Gastrocnemius medialis (tissue), 4 donors: ENCODE measurements around the gene OBSCN.

Experiments
- POLR2A ChIP-seq, 2 donors: fragments of 450-650 bp; IDR thresholded peaks; one replicate each; pipeline ENCODE4 v1.6.1; 2017; ENCODE audit warnings: antibody characterized with exemption in 2 of 2, mild to moderate bottlenecking in 2 of 2, moderate library complexity in 2 of 2
- TF ChIP-seq, protein P1 (sequence below), 5 experiments: fragments of 450-650 bp in 3 of 5; fragments of 200-600 bp in 2 of 5; sonication (generic) in 2 of 5; IDR thresholded peaks in 4 of 5; conservative IDR thresholded peaks in 1 of 5; 1 replicate in 4 of 5; 2 replicates in 1 of 5; pipeline ENCODE4 v1.5.1; 2016 to 2019; ENCODE audit warnings: antibody characterized with exemption in 5 of 5, mild to moderate bottlenecking in 3 of 5, moderate library complexity in 3 of 5

DNA sequence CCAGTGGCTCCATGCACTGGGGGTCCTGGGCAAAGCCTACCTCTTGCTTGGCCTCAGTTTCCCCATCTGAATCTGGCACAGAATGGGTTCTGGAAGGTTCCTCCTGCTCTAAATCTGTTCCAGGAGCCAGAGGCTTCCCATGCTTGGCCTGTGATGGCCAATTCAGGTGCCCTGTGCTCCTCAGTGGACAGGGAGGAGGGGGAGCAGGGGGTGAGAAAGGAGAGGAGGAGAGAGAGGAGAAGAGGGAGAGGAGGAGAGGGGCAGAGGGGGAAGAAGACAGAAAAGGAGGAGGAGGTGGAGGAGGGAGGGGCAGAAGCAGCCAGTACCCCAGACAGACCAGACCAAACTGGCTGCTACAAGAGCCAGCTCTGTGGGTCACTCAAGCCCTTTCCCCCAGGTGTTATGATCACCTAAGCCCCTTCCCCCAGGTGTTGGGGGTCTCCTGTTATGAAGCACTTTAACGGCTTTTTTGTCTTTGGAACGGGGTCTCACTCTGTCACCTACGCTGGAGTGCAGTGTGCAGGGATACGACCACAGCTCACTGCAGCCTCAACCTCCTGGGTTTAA is 155.1 kb downstream of the OBSCN start:
- TF ChIP-seq, protein P1, sequence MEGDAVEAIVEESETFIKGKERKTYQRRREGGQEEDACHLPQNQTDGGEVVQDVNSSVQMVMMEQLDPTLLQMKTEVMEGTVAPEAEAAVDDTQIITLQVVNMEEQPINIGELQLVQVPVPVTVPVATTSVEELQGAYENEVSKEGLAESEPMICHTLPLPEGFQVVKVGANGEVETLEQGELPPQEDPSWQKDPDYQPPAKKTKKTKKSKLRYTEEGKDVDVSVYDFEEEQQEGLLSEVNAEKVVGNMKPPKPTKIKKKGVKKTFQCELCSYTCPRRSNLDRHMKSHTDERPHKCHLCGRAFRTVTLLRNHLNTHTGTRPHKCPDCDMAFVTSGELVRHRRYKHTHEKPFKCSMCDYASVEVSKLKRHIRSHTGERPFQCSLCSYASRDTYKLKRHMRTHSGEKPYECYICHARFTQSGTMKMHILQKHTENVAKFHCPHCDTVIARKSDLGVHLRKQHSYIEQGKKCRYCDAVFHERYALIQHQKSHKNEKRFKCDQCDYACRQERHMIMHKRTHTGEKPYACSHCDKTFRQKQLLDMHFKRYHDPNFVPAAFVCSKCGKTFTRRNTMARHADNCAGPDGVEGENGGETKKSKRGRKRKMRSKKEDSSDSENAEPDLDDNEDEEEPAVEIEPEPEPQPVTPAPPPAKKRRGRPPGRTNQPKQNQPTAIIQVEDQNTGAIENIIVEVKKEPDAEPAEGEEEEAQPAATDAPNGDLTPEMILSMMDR (IDR thresholded peaks at IDR 0.05 in 4 of 5, conservative IDR thresholded peaks at IDR 0.05 in 1 of 5): no peak
- TF ChIP-seq POLR2A (IDR thresholded peaks at IDR 0.05): no peak
